HEK293 (cell line): Measurements from ENCODE around the gene FAM217A.

Experiments
- BCL11A ChIP-seq: fragments of 450-650 bp; formaldehyde crosslinking; IDR thresholded peaks from 2 replicates; pipeline ENCODE4 v1.5.1; 2016; ENCODE audit warnings: low read depth, missing biosample characterization, missing genetic modification characterization
- CTCF ChIP-seq: fragments of 450-650 bp; formaldehyde crosslinking; IDR thresholded peaks from 2 replicates; pipeline ENCODE4 v1.5.1; 2016; ENCODE audit warnings: missing biosample characterization, missing genetic modification characterization
- KLF16 ChIP-seq: fragments of 450-650 bp; formaldehyde crosslinking; IDR thresholded peaks from 2 replicates; pipeline ENCODE4 v1.5.1; 2017; ENCODE audit warnings: missing biosample characterization, missing genetic modification characterization
- KLF17 ChIP-seq: fragments of 450-650 bp; formaldehyde crosslinking; IDR thresholded peaks from 2 replicates; pipeline ENCODE4 v1.5.1; 2016; ENCODE audit warnings: missing biosample characterization, missing genetic modification characterization
- MZF1 ChIP-seq: fragments of 450-650 bp; formaldehyde crosslinking; IDR thresholded peaks from 2 replicates; pipeline ENCODE4 v1.5.1; 2017; ENCODE audit warnings: missing biosample characterization, missing genetic modification characterization, borderline replicate concordance
- YY1 ChIP-seq: fragments of 450-650 bp; formaldehyde crosslinking; IDR thresholded peaks from 2 replicates; pipeline ENCODE4 v1.5.1; 2018; ENCODE audit warnings: missing biosample characterization, missing genetic modification characterization
- ZBTB11 ChIP-seq: fragments of 450-650 bp; formaldehyde crosslinking; conservative IDR thresholded peaks from 2 replicates; pipeline ENCODE4 v1.5.1; 2016; ENCODE audit warnings: low read depth, missing biosample characterization, missing genetic modification characterization
- ZBTB44 ChIP-seq: fragments of 450-650 bp; IDR thresholded peaks from 2 replicates; pipeline ENCODE4 v1.5.1; 2018; ENCODE audit warnings: missing biosample characterization, mild to moderate bottlenecking, missing genetic modification characterization
- ZNF223 ChIP-seq: fragments of 450-650 bp; formaldehyde crosslinking; IDR thresholded peaks from 2 replicates; pipeline ENCODE4 v1.5.1; 2016; ENCODE audit warnings: missing biosample characterization, missing genetic modification characterization
- ZNF24 ChIP-seq: fragments of 450-650 bp; formaldehyde crosslinking; IDR thresholded peaks from 2 replicates; pipeline ENCODE4 v1.5.1; 2016; ENCODE audit warnings: missing biosample characterization, missing genetic modification characterization
- ZNF335 ChIP-seq: fragments of 450-650 bp; formaldehyde crosslinking; conservative IDR thresholded peaks from 2 replicates; pipeline ENCODE4 v1.5.1; 2016; ENCODE audit warnings: missing biosample characterization, missing genetic modification characterization
- ZNF580 ChIP-seq: fragments of 450-650 bp; formaldehyde crosslinking; IDR thresholded peaks from 2 replicates; pipeline ENCODE4 v1.5.1; 2016; ENCODE audit warnings: missing biosample characterization, missing genetic modification characterization

- TF ChIP-seq CTCF (tag by site-specific recombination) (no peak), ZBTB44 (tag by site-specific recombination) (no peak), ZNF24 (tag by site-specific recombination) (no peak), MZF1 (tag by site-specific recombination) (no peak), KLF17 (tag by site-specific recombination) (no peak), KLF16 (tag by site-specific recombination) (no peak), YY1 (tag by site-specific recombination) (no peak), ZBTB11 (tag by site-specific recombination) (no peak), ZNF223 (no peak), ZNF335 (tag by site-specific recombination) (no peak), ZNF580 (tag by site-specific recombination) (no peak), BCL11A (tag by site-specific recombination) (no peak)
Observed at GRCh38 chr6:4031442-4031841, 47.5 kb downstream of the FAM217A start.
